Endothelial cell of umbilical vein (primary cell): ENCODE data around the gene NKD1. TPM values are rescaled to one million over a fixed set of nuclear protein-coding genes. Genes with fewer than 3 reads are reported as not detected.

Experiments used
- BruUV-seq: library from RNA; stranded (reverse); fragments of 400-500 nt; replicated peaks from 2 replicates; lab custom pipeline; 2021; lab: Mats Ljungman, UMichigan
- CTCF ChIA-PET: fragments of 300-600, 350-600 bp; sonication (Branson Sonifier 250); formaldehyde crosslinking; loops from one replicate; lab custom pipeline; 2021; ENCODE audit warnings: antibody characterized with exemption, inconsistent platforms; lab: Charles Lee
- POLR2A ChIA-PET: fragments of 300-600, 350-600 bp; sonication (Branson Sonifier 250); formaldehyde crosslinking; loops from one replicate; lab custom pipeline; 2021; ENCODE audit warnings: antibody characterized with exemption, inconsistent platforms; lab: Charles Lee
- DNase-seq: peaks from one replicate; pipeline ENCODE4 v3.0.0-alpha.2; 2011; ENCODE audit warnings: low read depth, low spot score
- FAIRE-seq: peaks from 2 replicates; lab custom pipeline; 2011; peaks lifted over from hg19 to GRCh38; lab: Jason Lieb, UNC
- H2AFZ ChIP-seq: 2 replicates; pipeline ENCODE4 v1.6.0; 2012; ENCODE audit warnings: low read depth, low read length, control low read depth, inconsistent platforms
- H3K27ac ChIP-seq: 2 replicates; pipeline ENCODE4 v1.5.1; 2011; ENCODE audit warnings: low read depth, mild to moderate bottlenecking, control low read depth, low read length, moderate library complexity; ENCODE audit not compliant: insufficient read depth
- H3K27me3 ChIP-seq, 2 experiments: 2 replicates each; pipeline versions ENCODE4 v1.6.0 to v1.6.1; 2011; ENCODE audit warnings: low read length in 2 of 2, mixed read lengths in 1 of 2; ENCODE audit not compliant: control insufficient read depth in 2 of 2, insufficient read depth in 2 of 2
- H3K36me3 ChIP-seq, 2 experiments: 2 replicates in 1 of 2; 3 replicates in 1 of 2; pipeline ENCODE4 v1.5.1; 2011; ENCODE audit warnings: low read length in 2 of 2, mild to moderate bottlenecking in 1 of 2, moderate library complexity in 1 of 2; ENCODE audit not compliant: control insufficient read depth in 2 of 2, insufficient read depth in 2 of 2; ENCODE audit errors: extremely low read depth in 1 of 2
- H3K4me1 ChIP-seq: 3 replicates; pipeline ENCODE4 v1.5.1; 2011; ENCODE audit warnings: mild to moderate bottlenecking, low read length; ENCODE audit not compliant: control insufficient read depth, insufficient read depth; ENCODE audit errors: extremely low read depth
- H3K4me2 ChIP-seq: 2 replicates; pipeline ENCODE4 v1.6.1; 2011; ENCODE audit warnings: low read length, control low read depth, mixed read lengths; ENCODE audit not compliant: insufficient read depth
- H3K4me3 ChIP-seq, 3 experiments: fragments of 200-600 bp in 1 of 3; sonication (generic), shearing (Covaris generic) in 1 of 3; replicated peaks in 1 of 3; 2 replicates each; pipeline ENCODE4 v1.5.1; 2011 to 2016; ENCODE audit warnings: control low read depth in 3 of 3, low read length in 3 of 3, mild to moderate bottlenecking in 2 of 3, inconsistent platforms in 1 of 3, low read depth in 1 of 3, moderate library complexity in 1 of 3; ENCODE audit not compliant: insufficient read depth in 1 of 3
- H3K79me2 ChIP-seq: 2 replicates; pipeline ENCODE4 v1.6.0; 2012; ENCODE audit warnings: low read length, inconsistent platforms; ENCODE audit not compliant: control insufficient read depth, insufficient read depth
- H3K9ac ChIP-seq: replicated peaks from 2 replicates; pipeline ENCODE3; 2011; ENCODE audit warnings: low read length, control low read depth; ENCODE audit not compliant: insufficient read depth; ENCODE audit errors: extremely low read depth
- H3K9me1 ChIP-seq: replicated peaks from 3 replicates; pipeline ENCODE4 v1.6.0; 2011; ENCODE audit warnings: mild to moderate bottlenecking, low read length; ENCODE audit not compliant: control insufficient read depth, insufficient read depth; ENCODE audit errors: extremely low read depth
- H3K9me3 ChIP-seq: replicated peaks from 2 replicates; pipeline ENCODE4 v1.5.1; 2012; ENCODE audit warnings: low read length, inconsistent platforms; ENCODE audit not compliant: control insufficient read depth, insufficient read depth
- H4K20me1 ChIP-seq: replicated peaks from 2 replicates; pipeline ENCODE3; 2011; ENCODE audit warnings: mild to moderate bottlenecking, low read length; ENCODE audit not compliant: control insufficient read depth, insufficient read depth; ENCODE audit errors: extremely low read depth
- CTCF ChIP-seq, 2 donors: IDR thresholded peaks; 1 replicate in 1 of 2; 2 replicates in 1 of 2; pipeline ENCODE4 v1.5.1; 2011; ENCODE audit warnings: low read length in 2 of 2, mild to moderate bottlenecking in 2 of 2, moderate library complexity in 2 of 2, control low read depth in 1 of 2, inconsistent platforms in 1 of 2, low read depth in 1 of 2; ENCODE audit not compliant: insufficient read depth in 1 of 2; ENCODE audit errors: extremely low read depth in 1 of 2
- JUN ChIP-seq: IDR thresholded peaks from 2 replicates; pipeline ENCODE4 v1.6.1; 2011; ENCODE audit warnings: borderline replicate concordance, low read depth; ENCODE audit not compliant: insufficient read length, insufficient read depth
- MAX ChIP-seq: IDR thresholded peaks from 2 replicates; pipeline ENCODE4 v1.6.1; 2011; ENCODE audit not compliant: insufficient read depth, insufficient read length
- POLR2A ChIP-seq: IDR thresholded peaks from 2 replicates; pipeline ENCODE4 v1.6.1; 2012; ENCODE audit warnings: low read depth, mild to moderate bottlenecking, control low read depth, low read length
- POLR2AphosphoS5 ChIP-seq: IDR thresholded peaks from 2 replicates; pipeline ENCODE4 v1.6.1; 2012; ENCODE audit warnings: low read depth, mild to moderate bottlenecking, control low read depth, low read length, moderate library complexity; ENCODE audit not compliant: insufficient read depth
- dilution Hi-C: fragments of 300-500 bp; cut with MboI; formaldehyde crosslinking; loops from one replicate; pipeline ENCODE4 v1.15.0; 2019; ENCODE audit warnings: low sequenced_read_pairs; ENCODE audit not compliant: extremely low pct_ligation_motif_present
- intact Hi-C: fragments of 100-400 bp; cut with micrococcal nuclease; formaldehyde crosslinking; loops from one replicate; pipeline ENCODE4 v1.10.0; 2022
- polyA plus RNA-seq, 4 experiments: library from polyadenylated mRNA; depleted of rRNA in 3 of 4; stranded (reverse) in 3 of 4; unstranded in 1 of 4; fragments of >200 nt; gene quantifications; 2 replicates each; pipeline versions ENCODE4 v1.2.1 to v1.2.3, GENCODE V29; 2011 to 2012; ENCODE audit warnings: missing spikeins in 1 of 4
- total RNA-seq: library from RNA; stranded (reverse); gene quantifications from 2 replicates; pipeline ENCODE4 v1.2.3, GENCODE V29; 2021

The NKD1 gene
- total and polyA plus RNA-seq, 2 donors (not counting 3 experiments of a cell fraction or from before 2014, with no cell fraction given) = not detected

GRCh38 chr16:50657241-50657640, 109.0 kb downstream of the NKD1 start:
- no peaks in the 10 kb centered on the region for H3K27me3 ChIP-seq
- ChIA-PET POLR2A (no interaction called here), CTCF (interaction anchor here (0.9 kb wide), 1 partner anchor 149 kb away, joined by 3 read pairs; no protein-coding TSS in a partner anchor)
- DNase-seq (no peak), FAIRE-seq (no peak)
- no peaks in the 10 kb centered on the region for H3K9me3 ChIP-seq
- dilution Hi-C loops (no loop called here), intact Hi-C loops (no loop called here)
- H3K9ac ChIP-seq = no peak overlapping the region
- H3K36me3 ChIP-seq = no peaks in the 10 kb centered on the region
- BruUV-seq = no TSS peak
- H3K27ac ChIP-seq = no peak overlapping the region
- no peak overlapping the region for H3K4me3 ChIP-seq
- H3K79me2 ChIP-seq = no peaks in the 10 kb centered on the region
- no peak for TF ChIP-seq JUN
- no peak for TF ChIP-seq POLR2A
- TF ChIP-seq POLR2AphosphoS5 = no peak
- no peaks in the 10 kb centered on the region for H3K4me1 ChIP-seq
- H2AFZ ChIP-seq = no peak overlapping the region
- no peak overlapping the region for H3K4me2 ChIP-seq
- no peaks in the 10 kb centered on the region for H4K20me1 ChIP-seq
- H3K9me1 ChIP-seq = no peaks in the 10 kb centered on the region

GRCh38 chr16:50659806-50660205, 111.6 kb downstream of the NKD1 start:
- H2AFZ ChIP-seq = no peak overlapping the region
- ChIA-PET POLR2A (no interaction called here), CTCF (interaction anchor here (0.7 to 3.4 kb wide), 2 partner anchors 66 to 147 kb away, joined by 3 to 14 read pairs; no protein-coding TSS in a partner anchor)
- no peaks in the 10 kb centered on the region for H3K36me3 ChIP-seq
- BruUV-seq = no TSS peak
- intact Hi-C loops (no loop called here), dilution Hi-C loops (no loop called here)
- H4K20me1 ChIP-seq = no peaks in the 10 kb centered on the region
- FAIRE-seq (no peak), DNase-seq (no peak)
- H3K4me1 ChIP-seq = no peaks in the 10 kb centered on the region
- no peaks in the 10 kb centered on the region for H3K9me1 ChIP-seq
- H3K79me2 ChIP-seq = no peaks in the 10 kb centered on the region
- H3K4me3 ChIP-seq = no peak overlapping the region
- H3K4me2 ChIP-seq = no peak overlapping the region
- no peak for TF ChIP-seq CTCF (IDR thresholded peaks at IDR 0.05; ENCODE audit: extremely low read depth in 1 of 2, insufficient read depth in 1 of 2, low read depth in 1 of 2, low read length in 2 of 2)
- no peak for TF ChIP-seq POLR2AphosphoS5
- no peak for TF ChIP-seq MAX
- no peaks in the 10 kb centered on the region for H3K9me3 ChIP-seq
- no peaks in the 10 kb centered on the region for H3K27me3 ChIP-seq
- no peak overlapping the region for H3K27ac ChIP-seq
- H3K9ac ChIP-seq = no peak overlapping the region
